Hepatocyte (in vitro differentiated cells): ENCODE results near the gene CACNA2D1.

ENCODE experiments used
- EZH2 ChIP-seq: fragments of 200-600 bp; sonication (generic); IDR thresholded peaks from 2 replicates; pipeline ENCODE4 v1.6.1; 2016; ENCODE audit warnings: antibody characterized with exemption, mild to moderate bottlenecking, borderline replicate concordance
- EZH2phosphoT487 ChIP-seq: fragments of 200-600 bp; sonication (generic); IDR thresholded peaks from one replicate; pipeline ENCODE4 v1.6.1; 2018; ENCODE audit warnings: antibody characterized with exemption, mild to moderate bottlenecking, low read depth, moderate library complexity; ENCODE audit not compliant: unreplicated experiment, severe bottlenecking
- TF ChIP-seq, protein P1 (sequence below): fragments of 200-600 bp; sonication (generic); IDR thresholded peaks from 2 replicates; pipeline ENCODE4 v1.5.1; 2016; ENCODE audit warnings: antibody characterized with exemption, mild to moderate bottlenecking; ENCODE audit not compliant: poor library complexity

DNA sequence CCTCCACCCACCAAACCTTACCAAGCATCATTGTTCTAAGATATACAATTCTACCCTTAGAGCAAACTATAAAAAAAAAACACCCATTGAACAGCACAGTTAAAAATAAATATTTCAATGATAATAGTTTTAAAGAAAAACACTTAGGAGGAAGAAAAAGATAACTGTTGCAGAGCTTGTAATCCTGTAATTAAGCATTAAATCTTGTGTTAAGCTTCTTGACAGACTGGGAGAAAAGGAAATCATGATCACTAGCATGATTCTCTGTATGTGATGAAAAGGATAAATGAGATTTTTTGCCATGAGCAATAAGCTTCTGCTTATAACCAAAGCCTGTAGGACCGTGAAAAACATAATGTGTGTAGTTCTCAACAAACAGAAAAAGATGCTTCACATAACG, 289.8 kb downstream of the CACNA2D1 start:
- TF ChIP-seq, protein P1, sequence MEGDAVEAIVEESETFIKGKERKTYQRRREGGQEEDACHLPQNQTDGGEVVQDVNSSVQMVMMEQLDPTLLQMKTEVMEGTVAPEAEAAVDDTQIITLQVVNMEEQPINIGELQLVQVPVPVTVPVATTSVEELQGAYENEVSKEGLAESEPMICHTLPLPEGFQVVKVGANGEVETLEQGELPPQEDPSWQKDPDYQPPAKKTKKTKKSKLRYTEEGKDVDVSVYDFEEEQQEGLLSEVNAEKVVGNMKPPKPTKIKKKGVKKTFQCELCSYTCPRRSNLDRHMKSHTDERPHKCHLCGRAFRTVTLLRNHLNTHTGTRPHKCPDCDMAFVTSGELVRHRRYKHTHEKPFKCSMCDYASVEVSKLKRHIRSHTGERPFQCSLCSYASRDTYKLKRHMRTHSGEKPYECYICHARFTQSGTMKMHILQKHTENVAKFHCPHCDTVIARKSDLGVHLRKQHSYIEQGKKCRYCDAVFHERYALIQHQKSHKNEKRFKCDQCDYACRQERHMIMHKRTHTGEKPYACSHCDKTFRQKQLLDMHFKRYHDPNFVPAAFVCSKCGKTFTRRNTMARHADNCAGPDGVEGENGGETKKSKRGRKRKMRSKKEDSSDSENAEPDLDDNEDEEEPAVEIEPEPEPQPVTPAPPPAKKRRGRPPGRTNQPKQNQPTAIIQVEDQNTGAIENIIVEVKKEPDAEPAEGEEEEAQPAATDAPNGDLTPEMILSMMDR = no peak
- TF ChIP-seq EZH2 (no peak), EZH2phosphoT487 (no peak)
